Measurements from ENCODE around the gene HLA-DOB. TPM values are rescaled to one million over a fixed set of nuclear protein-coding genes. Genes with fewer than 3 reads are reported as not detected.
"Not testable (repeated sequence)": the region's sequence is repeated elsewhere in the genome, so short reads cannot be mapped to it uniquely, and the experiment has no call there.

HLA-DOB gene
- polyA plus RNA-seq, 2 donors, result 0.75 to 1.9 TPM

DNA sequence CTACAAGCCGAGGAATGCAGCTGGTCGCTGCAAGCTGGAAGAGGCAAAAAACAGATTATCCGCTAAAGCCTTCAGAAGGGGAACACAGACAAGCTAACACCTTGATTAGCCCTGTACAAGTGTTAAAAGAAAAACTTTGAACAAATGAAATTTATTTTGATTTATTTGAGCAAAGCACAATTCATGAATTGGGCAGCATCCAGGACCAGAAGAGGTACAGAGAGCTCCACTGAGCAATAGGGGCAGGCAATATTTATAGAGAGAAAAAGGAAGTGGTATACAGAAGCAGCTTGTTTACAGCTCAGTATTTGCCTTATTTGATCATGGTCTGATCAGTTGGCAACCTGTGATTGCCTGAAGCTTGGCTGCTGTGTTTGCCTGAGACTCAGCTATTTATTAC is 17.6 kb downstream of the HLA-DOB start:
- Histone ChIP-seq H3K36me3 (ENCODE audit: control insufficient read depth in 2 of 2, insufficient read depth in 2 of 2, low read length in 1 of 2) (no peaks in the 10 kb centered on the region), H3K9me3 (ENCODE audit: control insufficient read depth in 2 of 2, insufficient read depth in 1 of 2, low read depth in 1 of 2, low read length in 1 of 2) (peaks cover 0 to 2% of the 10 kb centered on the region in 2 donors), H3K4me3 (ENCODE audit: low read depth in 1 of 2, low read length in 2 of 2) (no peak overlapping the region), H3K4me1 (ENCODE audit: control insufficient read depth in 2 of 2, insufficient read depth in 2 of 2, low read length in 1 of 2) (no peaks in the 10 kb centered on the region), H3K27ac (ENCODE audit: low read depth in 2 of 2, low read length in 1 of 2) (no peak overlapping the region), H3K27me3 (ENCODE audit: control insufficient read depth in 1 of 2, insufficient read depth in 2 of 2, low read length in 2 of 2) (peaks cover 0 to 5% of the 10 kb centered on the region in 2 donors)
- 95 to 98% methylated on average over 3 of the region's 3 CpGs for WGBS, 2 donors

DNA sequence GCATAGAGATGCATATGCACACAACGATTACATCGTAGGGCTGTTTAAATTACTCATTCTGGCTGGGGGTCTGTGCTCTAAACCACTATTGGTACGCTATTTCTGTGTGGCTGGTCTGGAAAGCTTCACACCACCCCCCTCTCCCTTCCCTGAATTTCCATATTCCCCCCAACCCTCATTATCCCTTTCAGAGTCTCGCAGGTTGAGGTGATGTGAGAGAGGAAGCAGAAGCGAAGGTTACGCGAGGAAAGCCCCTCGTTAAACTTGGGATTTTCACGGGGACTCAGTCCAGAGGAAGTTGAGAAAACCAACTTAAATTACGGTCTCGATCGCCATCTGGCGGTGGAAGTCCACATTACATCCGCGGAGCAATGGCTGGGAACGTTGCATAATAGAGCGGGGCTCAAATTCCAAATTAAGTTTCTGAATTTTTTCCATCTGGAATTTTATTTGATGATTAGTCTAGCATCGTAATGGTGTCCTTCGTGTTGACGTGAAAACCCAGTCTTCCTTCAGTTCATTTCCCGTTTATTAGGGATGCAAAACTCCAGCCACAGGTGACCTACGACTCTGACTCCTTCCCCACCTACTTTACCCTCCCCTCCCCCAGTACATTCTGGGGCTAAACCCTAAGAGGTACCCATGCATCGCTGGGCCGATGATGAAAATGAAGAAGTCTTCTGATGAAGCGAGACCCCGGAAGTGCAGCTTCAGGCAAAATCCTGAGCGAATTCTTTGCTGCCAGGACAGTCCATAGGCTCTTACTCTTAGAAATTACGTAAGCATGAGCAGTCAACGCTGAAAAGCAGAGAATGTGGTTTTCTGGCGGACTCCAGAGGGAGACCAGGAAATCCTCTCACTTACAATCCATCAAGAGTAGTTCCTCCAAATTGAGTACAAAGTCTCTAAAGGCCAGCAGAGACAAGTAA is 19.7 kb downstream of the HLA-DOB start:
- Histone ChIP-seq H3K4me1 (ENCODE audit: control insufficient read depth in 2 of 2, insufficient read depth in 2 of 2, low read length in 1 of 2) (no peaks in the 10 kb centered on the region), H3K4me3 (ENCODE audit: low read depth in 1 of 2, low read length in 2 of 2) (no peak overlapping the region), H3K36me3 (ENCODE audit: control insufficient read depth in 2 of 2, insufficient read depth in 2 of 2, low read length in 1 of 2) (no peaks in the 10 kb centered on the region), H3K27ac (ENCODE audit: low read depth in 2 of 2, low read length in 1 of 2) (peak overlapping the region in 1 of 2 donors; percentile 6), H3K27me3 (ENCODE audit: control insufficient read depth in 1 of 2, insufficient read depth in 2 of 2, low read length in 2 of 2) (peaks cover 0 to 5% of the 10 kb centered on the region in 2 donors), H3K9me3 (ENCODE audit: control insufficient read depth in 2 of 2, insufficient read depth in 1 of 2, low read depth in 1 of 2, low read length in 1 of 2) (peaks cover 0 to 2% of the 10 kb centered on the region in 2 donors)
- WGBS, 2 donors, result 8% methylated on average over 30 of the region's 30 CpGs

GRCh38 chr6:32794510-32794909 is 22.3 kb downstream of the HLA-DOB start:
- Histone ChIP-seq H3K9me3 (ENCODE audit: control insufficient read depth in 2 of 2, insufficient read depth in 1 of 2, low read depth in 1 of 2, low read length in 1 of 2) (peaks cover 0 to 2% of the 10 kb centered on the region in 2 donors), H3K27me3 (ENCODE audit: control insufficient read depth in 1 of 2, insufficient read depth in 2 of 2, low read length in 2 of 2) (peaks cover 0 to 5% of the 10 kb centered on the region in 2 donors), H3K27ac (ENCODE audit: low read depth in 2 of 2, low read length in 1 of 2) (no peak overlapping the region), H3K36me3 (ENCODE audit: control insufficient read depth in 2 of 2, insufficient read depth in 2 of 2, low read length in 1 of 2) (no peaks in the 10 kb centered on the region), H3K4me3 (ENCODE audit: low read depth in 1 of 2, low read length in 2 of 2) (no peak overlapping the region), H3K4me1 (ENCODE audit: control insufficient read depth in 2 of 2, insufficient read depth in 2 of 2, low read length in 1 of 2) (no peaks in the 10 kb centered on the region)
- 40 to 77% methylated on average over 2 of the region's 2 CpGs for WGBS, 2 donors

DNA sequence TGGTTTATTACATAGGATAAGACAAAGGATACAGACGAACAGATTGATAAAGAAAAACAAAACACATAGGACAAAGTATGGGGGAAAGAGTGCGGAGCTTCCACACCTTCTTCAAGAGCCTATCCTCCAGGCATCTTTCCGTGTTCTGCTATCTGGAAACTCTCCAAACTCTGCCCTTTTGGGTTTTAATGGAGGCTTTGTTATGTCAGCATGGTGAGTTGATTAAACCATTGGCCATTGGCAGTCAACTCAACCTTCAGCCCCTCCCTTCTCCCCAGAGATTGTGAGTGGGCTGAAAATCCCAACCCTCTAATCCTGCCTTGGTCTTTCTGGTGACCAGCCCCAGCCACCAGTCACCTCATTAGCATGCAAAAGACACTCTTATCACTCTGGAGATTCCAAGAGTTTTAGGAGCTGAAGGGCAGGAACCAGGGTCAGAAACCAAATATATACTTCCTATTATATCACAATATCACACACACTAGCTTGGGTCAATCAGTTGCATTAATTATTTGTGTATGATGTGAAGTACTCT is 23.8 kb downstream of the HLA-DOB start:
- WGBS, 2 donors, result 77 to 82% methylated on average over 3 of the region's 3 CpGs
- H3K4me3 ChIP-seq (ENCODE audit: low read depth in 1 of 2, low read length in 2 of 2), result no peak overlapping the region
- no peak overlapping the region for H3K27ac ChIP-seq (ENCODE audit: low read depth in 2 of 2, low read length in 1 of 2)
- no peaks in the 10 kb centered on the region for H3K36me3 ChIP-seq (ENCODE audit: control insufficient read depth in 2 of 2, insufficient read depth in 2 of 2, low read length in 1 of 2)
- peaks cover 0 to 5% of the 10 kb centered on the region in 2 donors for H3K27me3 ChIP-seq (ENCODE audit: control insufficient read depth in 1 of 2, insufficient read depth in 2 of 2, low read length in 2 of 2)
- H3K9me3 ChIP-seq (ENCODE audit: control insufficient read depth in 2 of 2, insufficient read depth in 1 of 2, low read depth in 1 of 2, low read length in 1 of 2), result no peaks in the 10 kb centered on the region
- H3K4me1 ChIP-seq (ENCODE audit: control insufficient read depth in 2 of 2, insufficient read depth in 2 of 2, low read length in 1 of 2), result no peaks in the 10 kb centered on the region

- no peaks in the 10 kb centered on the region for H3K4me1 ChIP-seq (ENCODE audit: control insufficient read depth in 2 of 2, insufficient read depth in 2 of 2, low read length in 1 of 2)
- no peaks in the 10 kb centered on the region for H3K36me3 ChIP-seq (ENCODE audit: control insufficient read depth in 2 of 2, insufficient read depth in 2 of 2, low read length in 1 of 2)
- no peak overlapping the region for H3K27ac ChIP-seq (ENCODE audit: low read depth in 2 of 2, low read length in 1 of 2)
- 38 to 39% methylated on average over 2 of the region's 2 CpGs for WGBS, 2 donors
- H3K9me3 ChIP-seq (ENCODE audit: control insufficient read depth in 2 of 2, insufficient read depth in 1 of 2, low read depth in 1 of 2, low read length in 1 of 2), result no peaks in the 10 kb centered on the region
- no peak overlapping the region for H3K4me3 ChIP-seq (ENCODE audit: low read depth in 1 of 2, low read length in 2 of 2)
- H3K27me3 ChIP-seq (ENCODE audit: control insufficient read depth in 1 of 2, insufficient read depth in 2 of 2, low read length in 2 of 2), result peaks cover 0 to 5% of the 10 kb centered on the region in 2 donors
These were observed 26.5 kb downstream of the HLA-DOB start for GRCh38 chr6:32790306-32790705.

DNA sequence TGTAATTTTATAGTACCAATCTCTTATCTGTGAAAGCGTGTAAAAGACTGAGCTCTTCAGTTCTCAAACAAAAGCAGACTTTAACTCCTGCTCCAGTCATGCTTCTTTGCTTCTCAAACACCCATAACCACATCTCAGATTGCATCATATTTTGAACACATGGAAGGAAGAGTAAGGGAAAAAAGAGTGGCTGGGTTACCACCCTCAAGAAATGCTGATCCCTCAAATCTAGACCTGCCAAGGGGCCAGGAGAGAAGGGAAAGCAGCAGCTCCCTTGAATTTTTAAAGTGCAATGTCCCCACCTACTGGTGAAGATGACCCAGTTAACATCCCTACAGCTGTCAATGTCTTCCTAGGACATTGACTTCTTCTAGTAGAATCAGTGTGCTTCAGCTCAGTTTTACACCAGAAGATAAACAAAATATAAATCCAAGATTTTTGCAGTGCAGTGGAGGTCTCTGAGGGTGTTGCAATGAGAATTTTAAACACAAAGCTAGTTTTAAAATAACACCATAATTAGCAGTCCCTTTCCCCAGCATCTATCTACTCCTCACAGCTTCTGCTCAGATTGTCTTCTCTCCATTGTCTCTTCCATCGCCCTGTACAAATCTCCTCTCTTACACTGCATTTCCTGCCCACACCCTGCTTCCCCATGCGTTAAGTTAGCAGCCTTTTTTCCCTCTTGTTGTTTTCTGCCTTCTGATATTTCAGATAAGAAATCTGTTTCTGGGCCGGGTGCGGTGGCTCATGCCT is 30.8 kb downstream of the HLA-DOB start:
- WGBS, 2 donors, result 39 to 50% methylated on average over 5 of the region's 5 CpGs
- H3K4me1 ChIP-seq (ENCODE audit: control insufficient read depth in 2 of 2, insufficient read depth in 2 of 2, low read length in 1 of 2), result no peaks in the 10 kb centered on the region
- H3K4me3 ChIP-seq (ENCODE audit: low read depth in 1 of 2, low read length in 2 of 2), result no peak overlapping the region
- no peaks in the 10 kb centered on the region for H3K9me3 ChIP-seq (ENCODE audit: control insufficient read depth in 2 of 2, insufficient read depth in 1 of 2, low read depth in 1 of 2, low read length in 1 of 2)
- H3K27me3 ChIP-seq (ENCODE audit: control insufficient read depth in 1 of 2, insufficient read depth in 2 of 2, low read length in 2 of 2), result no peaks in the 10 kb centered on the region
- no peak overlapping the region for H3K27ac ChIP-seq (ENCODE audit: low read depth in 2 of 2, low read length in 1 of 2)
- no peaks in the 10 kb centered on the region for H3K36me3 ChIP-seq (ENCODE audit: control insufficient read depth in 2 of 2, insufficient read depth in 2 of 2, low read length in 1 of 2)

GRCh38 chr6:32782923-32783322 is 33.9 kb downstream of the HLA-DOB start:
- H3K27ac ChIP-seq (ENCODE audit: low read depth in 2 of 2, low read length in 1 of 2); H3K4me3 ChIP-seq (ENCODE audit: low read depth in 1 of 2, low read length in 2 of 2); H3K36me3 ChIP-seq (ENCODE audit: control insufficient read depth in 2 of 2, insufficient read depth in 2 of 2, low read length in 1 of 2); H3K27me3 ChIP-seq (ENCODE audit: control insufficient read depth in 1 of 2, insufficient read depth in 2 of 2, low read length in 2 of 2); H3K4me1 ChIP-seq (ENCODE audit: control insufficient read depth in 2 of 2, insufficient read depth in 2 of 2, low read length in 1 of 2); H3K9me3 ChIP-seq (ENCODE audit: control insufficient read depth in 2 of 2, insufficient read depth in 1 of 2, low read depth in 1 of 2, low read length in 1 of 2): not testable (repeated sequence)

DNA sequence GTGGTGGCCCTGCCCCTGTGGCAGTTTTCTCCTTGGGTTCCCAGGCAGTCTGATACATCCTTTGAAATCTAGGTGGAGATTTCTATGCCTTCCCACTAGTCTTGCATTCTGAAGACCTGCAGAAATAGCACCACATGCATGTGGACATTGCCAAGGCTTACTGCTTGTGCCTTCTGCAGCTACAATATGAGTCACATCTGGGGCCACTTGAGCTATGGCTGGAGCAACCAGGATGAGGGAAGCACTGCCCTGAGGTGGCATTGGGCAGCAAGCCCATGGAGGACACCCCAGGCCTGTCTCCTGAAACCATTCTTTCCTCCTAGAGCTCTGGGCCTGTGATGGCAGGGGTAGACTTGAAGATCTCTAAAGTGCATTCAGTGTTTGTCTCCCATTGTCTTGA is 37.8 kb downstream of the HLA-DOB start:
- H3K36me3 ChIP-seq (ENCODE audit: control insufficient read depth in 2 of 2, insufficient read depth in 2 of 2, low read length in 1 of 2), result no peaks in the 10 kb centered on the region
- H3K4me1 ChIP-seq (ENCODE audit: control insufficient read depth in 2 of 2, insufficient read depth in 2 of 2, low read length in 1 of 2), result no peaks in the 10 kb centered on the region
- H3K9me3 ChIP-seq (ENCODE audit: control insufficient read depth in 2 of 2, insufficient read depth in 1 of 2, low read depth in 1 of 2, low read length in 1 of 2), result no peaks in the 10 kb centered on the region
- H3K4me3 ChIP-seq (ENCODE audit: low read depth in 1 of 2, low read length in 2 of 2), result no peak overlapping the region
- no peaks in the 10 kb centered on the region for H3K27me3 ChIP-seq (ENCODE audit: control insufficient read depth in 1 of 2, insufficient read depth in 2 of 2, low read length in 2 of 2)
- H3K27ac ChIP-seq (ENCODE audit: low read depth in 2 of 2, low read length in 1 of 2), result no peak overlapping the region

DNA sequence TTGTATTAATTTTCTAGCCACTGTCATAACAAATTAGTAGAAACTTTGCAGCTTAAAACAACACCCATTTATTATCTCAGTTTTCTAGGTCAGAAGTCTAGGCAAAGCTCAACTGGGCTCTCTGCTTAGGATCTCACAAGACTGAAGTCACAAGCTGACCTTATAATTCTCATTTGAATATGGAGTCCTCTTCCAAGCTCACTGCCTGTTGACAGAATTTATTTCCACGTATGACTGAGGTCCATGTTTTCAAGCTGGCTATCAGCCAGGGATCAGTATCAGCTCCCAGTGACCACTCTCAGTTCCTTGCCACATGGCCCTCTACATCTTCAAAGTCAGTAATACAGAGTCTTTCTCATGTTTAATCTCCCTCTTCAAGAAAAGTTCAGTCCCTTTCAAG is 41.7 kb downstream of the HLA-DOB start:
- H3K4me3 ChIP-seq (ENCODE audit: low read depth in 1 of 2, low read length in 2 of 2), result no peak overlapping the region
- H3K27me3 ChIP-seq (ENCODE audit: control insufficient read depth in 1 of 2, insufficient read depth in 2 of 2, low read length in 2 of 2), result no peaks in the 10 kb centered on the region
- no peaks in the 10 kb centered on the region for H3K4me1 ChIP-seq (ENCODE audit: control insufficient read depth in 2 of 2, insufficient read depth in 2 of 2, low read length in 1 of 2)
- H3K36me3 ChIP-seq (ENCODE audit: control insufficient read depth in 2 of 2, insufficient read depth in 2 of 2, low read length in 1 of 2), result no peaks in the 10 kb centered on the region
- H3K9me3 ChIP-seq (ENCODE audit: control insufficient read depth in 2 of 2, insufficient read depth in 1 of 2, low read depth in 1 of 2, low read length in 1 of 2), result no peaks in the 10 kb centered on the region
- no peak overlapping the region for H3K27ac ChIP-seq (ENCODE audit: low read depth in 2 of 2, low read length in 1 of 2)
- 21 to 24% methylated on average over 1 of the region's 1 CpG for WGBS, 2 donors
